MM.1S (cell line): ENCODE data around the gene ADGRD2.

ENCODE experiments used
- DNase-seq: peaks from one replicate; pipeline ENCODE4 v3.0.0-alpha.2; 2015
- H2AFZ ChIP-seq: fragments of 300-600 bp; sonication (generic); 2 replicates; pipeline ENCODE4 v1.6.0; 2016; ENCODE audit warnings: antibody characterized with exemption, low read length
- H3F3A ChIP-seq: fragments of 300-600 bp; sonication (generic); 2 replicates; pipeline ENCODE4 v1.6.1; 2016; ENCODE audit warnings: mild to moderate bottlenecking, antibody characterized with exemption, low read length, moderate library complexity, mixed read lengths; ENCODE audit not compliant: insufficient read depth
- H3K27ac ChIP-seq: fragments of 300-600 bp; sonication (generic); 2 replicates; pipeline ENCODE4 v1.5.1; 2016; ENCODE audit warnings: mild to moderate bottlenecking, low read length
- H3K27me3 ChIP-seq: fragments of 300-600 bp; sonication (generic); replicated peaks from 2 replicates; pipeline ENCODE4 v1.6.0; 2016; ENCODE audit warnings: low read length; ENCODE audit not compliant: insufficient read depth
- H3K36me3 ChIP-seq: fragments of 300-600 bp; sonication (generic); replicated peaks from 2 replicates; pipeline ENCODE4 v1.6.1; 2016; ENCODE audit warnings: mild to moderate bottlenecking, low read length, mixed read lengths; ENCODE audit not compliant: insufficient read depth
- H3K4me1 ChIP-seq: fragments of 300-600 bp; sonication (generic); 2 replicates; pipeline ENCODE4 v1.6.1; 2016; ENCODE audit warnings: low read length, mixed read lengths
- H3K4me2 ChIP-seq: fragments of 300-600 bp; sonication (generic); 2 replicates; pipeline ENCODE4 v1.6.0; 2016; ENCODE audit warnings: low read depth, low read length
- H3K4me3 ChIP-seq: fragments of 300-600 bp; sonication (generic); 2 replicates; pipeline ENCODE4 v1.5.1; 2016; ENCODE audit warnings: low read length, mixed read lengths
- H3K79me2 ChIP-seq: fragments of 300-600 bp; sonication (generic); 2 replicates; pipeline ENCODE4 v1.6.1; 2016; ENCODE audit warnings: mixed run types, low read length, mixed read lengths
- H3K9ac ChIP-seq: fragments of 300-600 bp; sonication (generic); 2 replicates; pipeline ENCODE4 v1.6.1; 2016; ENCODE audit warnings: low read length, mixed read lengths
- H3K9me2 ChIP-seq: fragments of 300-600 bp; sonication (generic); replicated peaks from 2 replicates; pipeline ENCODE4 v1.6.1; 2016; ENCODE audit warnings: mild to moderate bottlenecking, low read length, mixed read lengths; ENCODE audit not compliant: insufficient read depth
- H3K9me3 ChIP-seq: fragments of 300-600 bp; sonication (generic); replicated peaks from 2 replicates; pipeline ENCODE4 v1.6.1; 2016; ENCODE audit warnings: mild to moderate bottlenecking, low read length, mixed read lengths; ENCODE audit not compliant: insufficient read depth
- H4K20me1 ChIP-seq: fragments of 300-600 bp; sonication (generic); 2 replicates; pipeline ENCODE4 v1.6.1; 2016; ENCODE audit warnings: mild to moderate bottlenecking, low read length, moderate library complexity, mixed read lengths; ENCODE audit not compliant: insufficient read depth
- EZH2 ChIP-seq: fragments of 300-600 bp; sonication (generic); optimal IDR thresholded peaks from 2 replicates; pipeline ENCODE3; 2017; ENCODE audit warnings: low read depth, mild to moderate bottlenecking, antibody characterized with exemption, low read length, mixed read lengths
- EZH2phosphoT487 ChIP-seq: fragments of 300-600 bp; sonication (generic); IDR thresholded peaks from 2 replicates; pipeline ENCODE4 v1.6.1; 2018; ENCODE audit warnings: antibody characterized with exemption, low read length
- TF ChIP-seq, protein P1 (sequence below): fragments of 300-600 bp; sonication (generic); IDR thresholded peaks from 2 replicates; pipeline ENCODE4 v1.5.1; 2016; ENCODE audit warnings: antibody characterized with exemption, low read length, mixed read lengths

The ADGRD2 gene

GRCh38 chr9:124512806-124513204, 62.6 kb downstream of the ADGRD2 start:
- Histone ChIP-seq H3K4me2 (no peak overlapping the region), H2AFZ (no peak overlapping the region), H3K4me1 (peaks cover 11% of the 10 kb centered on the region), H3K27me3 (no peaks in the 10 kb centered on the region), H4K20me1 (no peaks in the 10 kb centered on the region), H3K27ac (no peak overlapping the region), H3K9me2 (no peaks in the 10 kb centered on the region), H3K9ac (no peak overlapping the region), H3K4me3 (no peak overlapping the region), H3K9me3 (no peaks in the 10 kb centered on the region), H3K36me3 (no peaks in the 10 kb centered on the region), H3K79me2 (no peaks in the 10 kb centered on the region), H3F3A (no peaks in the 10 kb centered on the region)
- DNase-seq = no peak
- TF ChIP-seq, protein P1, sequence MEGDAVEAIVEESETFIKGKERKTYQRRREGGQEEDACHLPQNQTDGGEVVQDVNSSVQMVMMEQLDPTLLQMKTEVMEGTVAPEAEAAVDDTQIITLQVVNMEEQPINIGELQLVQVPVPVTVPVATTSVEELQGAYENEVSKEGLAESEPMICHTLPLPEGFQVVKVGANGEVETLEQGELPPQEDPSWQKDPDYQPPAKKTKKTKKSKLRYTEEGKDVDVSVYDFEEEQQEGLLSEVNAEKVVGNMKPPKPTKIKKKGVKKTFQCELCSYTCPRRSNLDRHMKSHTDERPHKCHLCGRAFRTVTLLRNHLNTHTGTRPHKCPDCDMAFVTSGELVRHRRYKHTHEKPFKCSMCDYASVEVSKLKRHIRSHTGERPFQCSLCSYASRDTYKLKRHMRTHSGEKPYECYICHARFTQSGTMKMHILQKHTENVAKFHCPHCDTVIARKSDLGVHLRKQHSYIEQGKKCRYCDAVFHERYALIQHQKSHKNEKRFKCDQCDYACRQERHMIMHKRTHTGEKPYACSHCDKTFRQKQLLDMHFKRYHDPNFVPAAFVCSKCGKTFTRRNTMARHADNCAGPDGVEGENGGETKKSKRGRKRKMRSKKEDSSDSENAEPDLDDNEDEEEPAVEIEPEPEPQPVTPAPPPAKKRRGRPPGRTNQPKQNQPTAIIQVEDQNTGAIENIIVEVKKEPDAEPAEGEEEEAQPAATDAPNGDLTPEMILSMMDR = no peak
- TF ChIP-seq EZH2 (no peak), EZH2phosphoT487 (no peak)

- Histone ChIP-seq H3K79me2 (no peaks in the 10 kb centered on the region), H3K9ac (no peak overlapping the region), H3K27ac (no peak overlapping the region), H2AFZ (no peak overlapping the region), H4K20me1 (no peaks in the 10 kb centered on the region), H3K4me3 (no peak overlapping the region), H3F3A (no peaks in the 10 kb centered on the region), H3K4me1 (peaks cover 11% of the 10 kb centered on the region), H3K36me3 (no peaks in the 10 kb centered on the region), H3K4me2 (no peak overlapping the region), H3K9me3 (no peaks in the 10 kb centered on the region), H3K27me3 (no peaks in the 10 kb centered on the region), H3K9me2 (no peaks in the 10 kb centered on the region)
- TF ChIP-seq, protein P1 = no peak
- DNase-seq = no peak
These were observed 63.2 kb downstream of the ADGRD2 start for GRCh38 chr9:124513376-124513994.

- Histone ChIP-seq H3K27me3 (no peaks in the 10 kb centered on the region), H3K4me3 (no peak overlapping the region), H3K36me3 (no peaks in the 10 kb centered on the region), H3K4me2 (no peak overlapping the region), H3K9ac (no peak overlapping the region), H3K4me1 (peaks cover 11% of the 10 kb centered on the region), H3F3A (no peaks in the 10 kb centered on the region), H3K27ac (no peak overlapping the region), H4K20me1 (no peaks in the 10 kb centered on the region), H2AFZ (no peak overlapping the region), H3K9me2 (no peaks in the 10 kb centered on the region), H3K79me2 (no peaks in the 10 kb centered on the region), H3K9me3 (no peaks in the 10 kb centered on the region)
- no peak for DNase-seq
- TF ChIP-seq EZH2 (no peak), EZH2phosphoT487 (no peak)
- TF ChIP-seq, protein P1 = no peak
These were observed 63.9 kb downstream of the ADGRD2 start for GRCh38 chr9:124514125-124514524.
